HG02588 (cell line): ENCODE data around the gene TP73.
"Not testable (repeated sequence)": the region's sequence is repeated elsewhere in the genome, so short reads cannot be mapped to it uniquely, and the experiment has no call there.

Experiments
- ATAC-seq: cut with Tn5 transposase; IDR thresholded peaks from one replicate; pipeline ENCODE4 v1.9.1; 2021; ENCODE audit warnings: mild to moderate bottlenecking, moderate library complexity; ENCODE audit not compliant: unreplicated experiment

TP73 gene

DNA sequence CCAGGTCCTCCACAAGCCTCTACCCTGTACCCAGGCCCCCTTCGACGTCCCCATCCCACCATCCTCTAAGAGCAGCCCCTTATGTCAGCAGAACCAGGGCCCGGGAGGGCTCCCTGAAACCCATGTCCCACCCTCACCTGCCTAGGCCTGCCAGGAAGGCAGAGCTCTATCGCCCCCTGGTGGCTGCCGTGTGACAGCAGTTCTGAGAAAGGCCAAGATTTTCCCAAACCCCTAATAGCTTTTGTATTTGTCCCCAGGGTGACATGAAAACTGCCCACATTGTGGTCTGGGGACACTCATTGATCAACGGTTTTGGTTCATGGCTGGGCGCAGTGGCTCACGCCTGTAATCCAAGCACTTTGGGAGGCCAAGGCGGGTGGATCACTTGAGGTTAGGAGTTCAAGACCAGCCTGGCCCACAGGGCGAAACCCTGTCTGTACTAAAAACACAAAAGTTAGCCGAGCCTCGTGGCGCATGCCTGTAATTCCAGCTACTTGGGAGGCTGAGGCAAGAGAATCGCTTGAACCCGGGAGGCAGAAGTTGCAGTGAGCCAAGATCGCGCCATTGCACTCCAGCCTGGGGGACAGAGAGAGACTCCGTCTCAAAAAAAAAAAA is 72.2 kb downstream of the TP73 start:
- not testable (repeated sequence) for ATAC-seq

DNA sequence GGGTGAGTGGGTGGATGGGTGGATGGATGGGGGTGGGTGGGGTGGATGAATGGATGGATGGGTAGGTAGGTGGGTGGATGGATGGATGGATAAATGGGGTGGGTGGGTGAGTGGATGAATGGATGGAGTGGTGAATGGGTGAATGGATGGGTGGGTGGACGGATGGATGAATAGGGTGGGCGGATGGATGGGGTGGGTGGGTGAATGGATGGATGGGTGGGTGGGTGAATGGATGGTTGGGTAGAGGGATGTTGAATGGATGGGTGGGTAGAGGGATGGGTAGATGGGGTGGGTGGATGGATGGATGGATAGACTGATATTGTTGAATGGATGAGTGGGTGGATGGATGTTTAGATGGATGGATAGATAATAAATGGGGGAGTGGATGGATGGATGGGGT is 73.0 kb downstream of the TP73 start:
- no peak for ATAC-seq

DNA sequence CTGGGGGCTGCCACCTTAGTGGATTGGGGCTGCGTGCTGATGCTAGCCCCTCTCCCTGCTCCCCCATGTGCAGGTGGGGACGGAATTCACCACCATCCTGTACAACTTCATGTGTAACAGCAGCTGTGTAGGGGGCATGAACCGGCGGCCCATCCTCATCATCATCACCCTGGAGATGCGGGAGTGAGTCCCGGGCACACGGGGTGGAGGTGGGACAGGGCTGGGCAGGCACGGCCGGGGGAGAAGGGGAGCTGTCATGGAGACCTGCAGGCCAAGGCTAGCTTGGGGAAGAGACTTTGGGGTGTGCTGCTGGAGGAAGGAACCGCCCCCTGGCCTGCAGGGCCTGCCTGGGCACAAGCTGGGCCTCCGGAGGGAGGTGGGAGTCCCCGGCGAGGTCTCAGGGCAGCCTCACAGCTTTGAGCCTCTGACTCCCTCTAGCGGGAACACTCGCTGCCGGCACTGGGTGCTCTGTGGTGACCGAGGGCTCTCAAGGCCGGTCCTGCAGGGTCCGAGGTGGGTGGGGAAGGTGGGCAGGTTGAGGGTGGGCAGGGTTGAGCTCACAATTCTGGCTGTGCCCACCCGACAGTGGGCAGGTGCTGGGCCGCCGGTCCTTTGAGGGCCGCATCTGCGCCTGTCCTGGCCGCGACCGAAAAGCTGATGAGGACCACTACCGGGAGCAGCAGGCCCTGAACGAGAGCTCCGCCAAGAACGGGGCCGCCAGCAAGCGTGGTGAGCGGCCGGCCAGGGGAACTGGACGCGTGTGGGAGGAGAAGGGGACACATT is 74.9 kb downstream of the TP73 start:
- no peak for ATAC-seq

DNA sequence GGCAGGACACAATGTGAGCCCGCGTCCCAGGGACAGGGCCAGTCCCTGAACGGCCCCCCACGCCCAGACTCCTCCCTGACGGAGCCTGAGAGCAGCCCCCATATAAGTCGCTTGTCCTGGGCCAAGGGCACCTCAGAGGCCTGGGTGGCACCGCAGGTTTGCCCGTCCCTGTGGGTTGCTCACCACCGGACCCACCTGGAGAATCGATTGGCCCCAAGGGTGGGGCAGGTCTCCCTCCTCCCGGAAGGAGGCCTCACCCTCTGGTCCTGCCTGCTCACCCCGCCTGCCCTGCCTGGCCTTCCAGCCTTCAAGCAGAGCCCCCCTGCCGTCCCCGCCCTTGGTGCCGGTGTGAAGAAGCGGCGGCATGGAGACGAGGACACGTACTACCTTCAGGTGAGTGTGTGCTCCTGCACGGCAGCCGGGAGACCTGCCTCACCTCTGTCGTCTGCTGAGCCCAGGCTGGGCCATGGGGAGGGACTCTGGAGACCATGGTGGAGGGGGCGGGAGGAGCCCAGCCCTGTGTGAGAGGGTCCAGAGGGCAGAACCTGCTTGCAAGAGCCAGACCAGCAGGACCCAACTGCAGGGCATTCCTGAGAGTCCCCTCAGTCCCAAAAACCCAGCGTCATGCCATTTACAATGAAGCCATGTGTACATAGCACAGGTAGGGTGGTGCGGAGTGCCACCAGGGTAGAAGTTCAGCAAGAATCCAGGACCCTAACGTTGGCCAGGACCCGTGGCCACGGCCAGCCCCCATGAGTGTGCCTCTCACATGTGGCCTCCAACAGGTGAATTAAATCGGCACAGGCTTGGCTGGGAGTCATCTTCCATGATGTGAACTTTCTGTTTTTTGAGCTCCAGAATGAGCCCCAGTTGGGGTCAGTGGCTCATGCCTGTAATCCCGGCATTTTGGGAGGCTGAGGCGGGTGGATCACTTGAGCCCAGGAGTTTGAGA is 75.8 kb downstream of the TP73 start:
- no peak for ATAC-seq

DNA sequence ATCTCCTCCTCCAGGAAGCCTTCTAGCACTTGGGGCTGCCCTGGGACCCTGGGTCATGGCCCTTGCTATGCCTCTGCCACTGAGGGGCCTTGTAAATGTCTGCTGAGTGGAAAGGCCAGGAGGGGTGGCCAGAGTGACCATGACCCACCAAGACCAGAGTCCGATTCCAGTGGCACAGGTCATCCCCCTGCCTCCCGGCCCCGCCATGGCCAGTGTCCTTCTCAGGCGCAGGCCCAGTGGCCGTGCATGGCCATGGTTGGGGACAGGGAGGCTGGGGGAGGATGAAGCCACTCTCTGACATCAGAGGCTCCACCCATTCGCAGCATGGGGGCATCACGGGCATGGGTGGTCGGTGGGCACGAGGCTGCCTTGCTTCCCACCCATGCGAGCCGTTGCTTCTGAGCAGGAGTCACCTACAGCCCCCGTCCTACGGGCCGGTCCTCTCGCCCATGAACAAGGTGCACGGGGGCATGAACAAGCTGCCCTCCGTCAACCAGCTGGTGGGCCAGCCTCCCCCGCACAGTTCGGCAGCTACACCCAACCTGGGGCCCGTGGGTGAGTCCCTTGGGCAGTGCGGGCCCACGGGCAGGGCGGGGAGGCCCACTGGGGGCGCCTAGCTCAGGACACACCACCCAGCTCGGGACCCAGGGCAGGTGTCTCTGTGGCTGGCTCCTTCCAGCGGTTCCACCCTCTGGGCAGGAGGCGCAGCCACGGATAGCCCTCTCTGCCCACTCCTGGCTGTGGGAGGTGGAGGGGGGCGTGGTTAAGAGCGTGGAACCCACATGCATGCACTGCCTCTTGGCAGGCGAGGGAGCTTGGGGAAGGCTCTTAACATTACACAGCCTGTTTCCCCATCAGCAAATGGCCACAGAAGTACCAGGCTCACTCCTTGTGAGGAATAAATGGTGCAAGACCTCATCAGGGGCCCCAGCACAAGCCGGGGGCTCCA is 77.6 kb downstream of the TP73 start:
- no peak for ATAC-seq

DNA sequence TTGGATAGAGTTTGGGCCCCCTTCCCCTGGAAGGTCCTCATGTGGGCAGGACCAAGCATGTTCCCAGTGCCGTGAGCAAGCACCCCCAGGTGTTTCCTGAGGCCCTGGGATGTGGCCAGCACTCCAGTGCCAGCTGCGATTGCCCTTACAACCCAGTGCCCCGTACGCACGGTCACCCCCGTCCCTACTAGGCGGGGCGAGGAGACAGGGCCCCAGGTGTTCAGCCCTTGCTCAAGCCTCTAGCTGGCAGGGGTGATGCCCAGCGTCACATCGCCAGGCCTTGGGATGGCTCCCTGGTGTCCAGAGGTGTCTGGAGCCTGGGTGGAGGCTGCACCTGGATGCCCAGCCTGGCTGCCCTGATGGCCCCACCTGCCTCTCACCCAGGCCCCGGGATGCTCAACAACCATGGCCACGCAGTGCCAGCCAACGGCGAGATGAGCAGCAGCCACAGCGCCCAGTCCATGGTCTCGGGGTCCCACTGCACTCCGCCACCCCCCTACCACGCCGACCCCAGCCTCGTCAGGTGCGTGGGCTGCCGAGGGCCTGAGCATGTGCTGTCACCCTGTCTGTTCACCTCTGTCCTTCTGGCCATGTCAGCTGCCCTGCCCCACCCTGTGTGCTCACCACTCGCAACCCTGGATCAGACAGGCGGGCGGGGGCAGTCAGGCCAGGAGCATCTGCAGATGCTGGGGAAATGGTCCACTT is 78.4 kb downstream of the TP73 start:
- ATAC-seq, result no peak

DNA sequence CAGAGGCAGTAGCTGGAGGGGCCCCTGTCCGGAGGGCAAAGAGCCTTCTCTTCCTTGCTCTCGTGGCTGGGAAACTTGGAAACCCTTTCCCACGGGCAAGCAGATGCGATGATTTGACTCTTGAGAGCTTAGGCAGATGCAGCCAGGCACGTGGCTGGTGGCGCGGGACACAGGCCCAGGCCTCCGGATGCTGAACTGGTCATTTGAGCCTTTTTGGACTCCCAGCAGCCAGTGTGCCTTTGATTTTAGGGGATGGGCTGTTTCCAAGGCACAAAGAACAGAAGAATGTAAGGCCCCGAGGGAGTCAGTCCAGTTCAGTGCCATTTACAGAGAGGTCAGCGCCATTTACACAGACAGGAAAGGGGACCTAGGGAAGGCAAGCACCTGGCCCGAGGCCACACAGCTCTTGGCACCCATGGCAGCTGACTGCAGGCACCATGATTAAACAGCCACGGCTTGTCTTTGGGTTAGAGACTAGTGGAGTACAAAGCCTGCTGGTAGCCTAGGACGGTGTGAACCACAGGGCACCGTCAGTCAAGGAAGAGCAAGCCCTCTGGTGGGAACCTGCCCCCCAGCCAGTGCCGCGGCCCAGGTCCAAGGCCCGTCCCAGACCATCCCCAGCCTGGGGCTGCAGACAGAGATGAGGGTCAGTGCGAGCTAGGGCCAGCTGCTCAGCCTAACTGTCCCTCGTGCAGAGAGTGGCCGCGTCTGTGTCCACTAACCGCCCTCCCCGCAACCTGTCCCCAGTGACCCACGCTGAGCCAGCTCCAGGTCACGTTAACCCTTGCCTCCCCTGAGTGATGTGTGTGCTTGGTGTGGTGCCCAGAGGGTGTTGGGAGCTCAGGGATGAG is 79.5 kb downstream of the TP73 start:
- no peak for ATAC-seq

DNA sequence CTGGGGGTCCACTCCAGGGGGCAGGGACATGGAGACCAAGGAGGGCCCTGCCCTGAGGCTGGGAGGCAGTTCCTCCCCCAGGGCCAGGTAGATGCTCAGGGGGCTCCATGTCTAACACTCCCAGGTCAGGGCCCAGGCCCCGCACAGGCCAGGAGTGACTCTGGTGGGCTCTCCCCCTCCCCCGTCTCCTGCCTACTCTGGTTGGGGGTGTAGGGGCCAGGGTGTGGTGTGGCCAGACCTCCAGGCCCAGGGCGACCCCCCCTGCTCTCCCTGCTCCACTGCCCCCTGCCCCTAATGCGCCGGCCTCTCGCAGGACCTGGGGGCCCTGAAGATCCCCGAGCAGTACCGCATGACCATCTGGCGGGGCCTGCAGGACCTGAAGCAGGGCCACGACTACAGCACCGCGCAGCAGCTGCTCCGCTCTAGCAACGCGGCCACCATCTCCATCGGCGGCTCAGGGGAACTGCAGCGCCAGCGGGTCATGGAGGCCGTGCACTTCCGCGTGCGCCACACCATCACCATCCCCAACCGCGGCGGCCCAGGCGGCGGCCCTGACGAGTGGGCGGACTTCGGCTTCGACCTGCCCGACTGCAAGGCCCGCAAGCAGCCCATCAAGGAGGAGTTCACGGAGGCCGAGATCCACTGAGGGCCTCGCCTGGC is 80.2 kb downstream of the TP73 start:
- ATAC-seq, result no peak

DNA sequence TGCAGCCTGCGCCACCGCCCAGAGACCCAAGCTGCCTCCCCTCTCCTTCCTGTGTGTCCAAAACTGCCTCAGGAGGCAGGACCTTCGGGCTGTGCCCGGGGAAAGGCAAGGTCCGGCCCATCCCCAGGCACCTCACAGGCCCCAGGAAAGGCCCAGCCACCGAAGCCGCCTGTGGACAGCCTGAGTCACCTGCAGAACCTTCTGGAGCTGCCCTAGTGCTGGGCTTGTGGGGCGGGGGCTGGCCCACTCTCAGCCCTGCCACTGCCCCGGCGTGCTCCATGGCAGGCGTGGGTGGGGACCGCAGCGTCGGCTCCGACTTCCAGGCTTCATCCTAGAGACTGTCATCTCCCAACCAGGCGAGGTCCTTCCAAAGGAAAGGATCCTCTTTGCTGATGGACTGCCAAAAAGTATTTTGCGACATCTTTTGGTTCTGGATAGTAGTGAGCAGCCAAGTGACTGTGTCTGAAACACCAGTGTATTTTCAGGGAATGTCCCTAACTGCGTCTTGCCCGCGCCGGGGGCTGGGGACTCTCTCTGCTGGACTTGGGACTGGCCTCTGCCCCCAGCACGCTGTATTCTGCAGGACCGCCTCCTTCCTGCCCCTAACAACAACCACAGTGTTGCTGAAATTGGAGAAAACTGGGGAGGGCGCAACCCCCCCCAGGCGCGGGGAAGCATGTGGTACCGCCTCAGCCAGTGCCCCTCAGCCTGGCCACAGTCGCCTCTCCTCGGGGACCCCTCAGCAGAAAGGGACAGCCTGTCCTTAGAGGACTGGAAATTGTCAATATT is 81.0 kb downstream of the TP73 start:
- no peak for ATAC-seq

DNA sequence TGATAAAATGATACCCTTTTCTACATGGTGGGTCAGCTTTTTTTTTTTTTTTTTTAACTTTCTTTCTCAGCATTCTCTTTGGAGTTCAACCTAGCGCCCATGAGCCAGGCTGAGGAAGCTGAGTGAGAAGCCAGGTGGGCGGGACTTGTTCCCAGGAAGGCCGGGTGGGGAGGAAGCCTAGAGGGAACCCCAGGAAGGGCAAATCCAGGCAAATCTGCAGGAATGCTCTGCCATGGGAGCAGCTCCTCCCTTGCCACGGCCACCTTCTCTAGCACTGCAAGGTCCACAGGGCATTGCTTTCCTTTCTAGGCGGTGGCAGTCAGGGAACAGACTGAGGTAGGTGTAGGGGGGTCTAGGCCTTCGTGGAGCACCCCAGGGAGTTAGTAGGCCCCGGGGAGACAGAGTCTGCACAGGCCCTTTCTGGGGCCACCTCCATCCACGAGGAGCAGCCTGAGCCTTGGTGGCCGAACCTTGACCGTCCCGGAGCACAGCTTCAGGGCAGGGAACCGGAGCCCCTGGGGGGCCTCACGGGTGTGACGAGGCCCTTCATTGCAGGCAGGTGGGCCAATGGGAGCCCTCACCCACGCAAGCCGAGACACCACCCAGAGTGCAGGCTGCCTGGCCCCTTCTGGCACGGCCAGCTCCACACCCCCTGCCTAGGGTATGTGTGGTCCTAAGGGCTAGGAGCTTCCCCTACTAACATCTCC is 81.7 kb downstream of the TP73 start:
- ATAC-seq, result no peak

DNA sequence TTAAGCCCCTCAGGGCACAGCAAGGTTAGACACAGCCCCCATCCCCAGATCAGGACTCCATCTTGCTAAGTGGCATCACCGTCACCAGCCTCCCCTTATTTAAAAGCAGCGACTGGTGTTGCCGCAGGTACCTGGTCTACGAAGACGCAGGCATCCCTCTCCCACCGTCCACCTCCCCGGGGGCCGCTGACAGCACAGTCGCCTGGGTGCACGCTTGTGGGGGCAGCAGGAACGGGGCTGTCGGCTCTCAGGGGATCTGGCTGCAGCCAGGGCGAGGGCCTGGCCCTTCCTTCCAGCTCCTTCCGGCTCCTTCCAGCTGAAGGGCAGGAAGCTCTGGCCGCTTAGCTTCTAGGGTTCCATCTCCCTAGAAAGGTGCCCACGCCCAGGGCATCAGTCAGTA is 82.3 kb downstream of the TP73 start:
- no peak for ATAC-seq

DNA sequence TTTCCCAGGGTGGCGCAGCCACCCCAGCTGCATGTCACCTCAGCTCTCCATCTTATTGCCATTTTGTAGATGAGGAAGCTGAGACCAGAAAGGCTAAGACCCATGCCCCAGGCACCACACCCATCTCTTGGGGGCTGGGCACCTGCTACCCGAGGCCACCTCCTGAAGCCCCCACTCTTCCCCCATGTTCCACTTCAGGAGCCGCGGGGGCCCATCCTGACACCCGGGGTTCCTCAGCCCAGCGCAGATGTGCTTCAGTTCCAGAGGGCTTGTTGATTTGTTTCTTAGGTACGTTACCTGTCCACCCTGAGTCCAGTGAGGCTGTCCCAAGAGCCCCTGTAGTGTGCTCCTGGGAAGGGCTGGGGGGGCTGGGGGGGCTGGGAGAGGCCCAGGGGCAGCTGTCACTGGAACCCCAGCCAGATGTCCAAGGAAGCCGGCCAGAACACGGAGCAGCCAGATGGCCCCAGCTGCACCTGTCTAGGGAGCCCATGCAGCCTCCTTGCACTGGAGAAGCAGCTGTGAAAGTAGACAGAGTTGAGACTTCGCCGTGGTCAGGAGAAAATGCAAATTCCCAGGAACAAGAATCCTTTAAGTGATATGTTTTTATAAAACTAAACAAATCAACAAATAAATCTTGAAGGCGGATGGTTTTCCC is 82.8 kb downstream of the TP73 start:
- no peak for ATAC-seq

DNA sequence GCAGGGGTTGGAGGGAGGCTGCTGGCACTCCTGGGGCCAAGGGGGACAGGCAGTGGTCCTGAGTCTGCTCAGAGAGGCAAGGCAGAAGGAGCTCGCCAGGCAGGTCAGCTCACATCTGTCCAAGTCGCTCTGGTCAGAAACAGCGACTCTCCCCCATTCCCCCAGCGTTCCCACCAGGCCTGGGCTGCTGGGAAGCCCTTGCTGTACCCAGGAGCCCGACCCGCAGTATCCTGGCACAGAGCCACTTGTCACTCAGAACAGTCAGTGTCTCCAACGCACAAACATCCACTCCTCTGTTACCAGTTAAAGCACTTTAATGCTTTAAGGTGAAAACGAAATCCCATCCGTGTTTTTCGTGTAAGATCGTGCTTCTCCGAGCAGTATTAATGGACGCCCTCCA is 83.4 kb downstream of the TP73 start:
- ATAC-seq, result no peak

DNA sequence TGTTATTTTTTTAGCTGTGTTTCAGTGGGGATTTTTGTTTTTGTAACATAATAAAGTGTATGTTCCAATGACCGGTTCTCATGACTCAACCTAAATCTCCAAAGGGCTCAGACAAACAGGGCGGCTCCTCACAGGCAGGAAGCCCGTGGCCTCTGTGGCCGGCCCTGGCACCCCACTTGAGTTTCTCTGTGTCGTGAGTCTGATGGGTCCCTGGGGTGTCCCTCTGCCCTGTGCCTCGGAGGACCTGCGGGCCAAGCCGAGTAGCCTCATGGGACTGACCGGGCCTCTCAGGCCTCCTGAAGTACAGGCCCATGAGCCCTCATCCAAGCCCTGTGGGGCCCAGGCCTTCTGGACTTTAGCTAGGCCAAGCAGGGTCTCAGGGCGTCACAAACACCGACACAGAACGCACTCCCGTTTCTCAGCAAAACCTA is 83.8 kb downstream of the TP73 start:
- no peak for ATAC-seq

DNA sequence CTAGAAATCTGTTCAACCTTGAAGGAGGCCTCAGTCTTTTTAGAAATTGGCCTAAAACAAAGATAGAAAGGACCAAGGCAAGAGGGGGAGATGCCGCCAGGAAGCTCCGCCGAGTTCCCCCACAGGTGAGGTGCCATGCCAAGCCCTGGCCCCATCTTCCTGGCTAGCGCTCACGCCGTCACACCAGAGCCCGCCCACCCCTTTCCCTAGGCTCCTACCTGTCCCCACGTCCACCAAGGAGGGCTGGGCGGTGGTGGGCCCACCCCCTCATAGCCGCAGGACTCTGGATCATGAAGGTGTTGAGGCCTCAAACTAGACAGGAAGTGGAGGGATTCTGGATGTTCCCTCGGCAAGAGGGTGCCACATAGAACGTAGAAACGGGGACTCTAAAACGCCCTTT is 84.4 kb downstream of the TP73 start:
- ATAC-seq, result no peak

DNA sequence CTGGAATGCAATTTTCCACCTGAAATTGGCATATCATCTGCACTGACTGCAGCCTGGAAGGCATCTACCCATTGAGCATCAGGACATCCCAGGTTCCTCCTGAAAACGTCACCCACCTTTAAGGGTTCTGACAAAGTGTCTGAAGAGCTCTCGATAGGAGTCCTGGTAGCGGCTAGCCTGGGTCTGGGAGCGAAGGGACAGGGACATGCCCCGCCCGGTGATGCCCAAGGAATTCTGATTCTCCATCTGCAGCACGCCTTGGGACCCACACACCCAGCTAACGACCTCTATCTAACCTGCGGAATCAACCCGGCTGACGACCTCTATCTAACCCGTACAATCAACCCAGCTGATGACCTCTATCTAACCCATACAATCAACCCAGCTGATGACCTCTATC is 86.6 kb downstream of the TP73 start:
- no peak for ATAC-seq

DNA sequence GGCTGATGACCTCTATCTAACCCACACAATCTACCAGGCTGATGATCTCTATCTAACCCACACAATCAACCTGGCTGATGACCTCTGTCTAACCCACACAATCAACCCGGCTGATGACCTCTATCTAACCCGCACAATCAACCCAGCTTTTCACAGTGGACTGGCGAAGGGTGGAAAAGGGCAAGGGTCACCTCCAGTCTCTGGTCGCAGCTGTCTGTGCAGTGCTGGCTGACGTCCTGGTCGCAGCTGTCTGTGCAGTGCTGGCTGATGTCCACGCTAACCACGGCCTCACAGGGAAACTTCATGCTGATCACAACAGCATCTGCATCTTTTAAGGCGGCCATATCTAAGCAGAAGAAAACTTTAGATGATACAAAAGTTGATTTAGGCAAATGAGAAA is 87.7 kb downstream of the TP73 start:
- ATAC-seq, result no peak
